Adrenal gland (tissue), 12 donors: Measurements from ENCODE around the gene RABGGTA. TPM values are rescaled to one million over a fixed set of nuclear protein-coding genes. Genes with fewer than 3 reads are reported as not detected.

ENCODE experiments used
- DNase-seq, 7 donors: peaks; one replicate each; pipeline ENCODE4 v3.0.0-alpha.2; 2019 to 2020
- H3K27ac ChIP-seq, 5 donors: fragments of 200-600 bp; sonication (generic) in 4 of 5; 1 replicate in 3 of 5; 2 replicates in 2 of 5; pipeline versions ENCODE4 v1.5.1 to v1.8.0; 2016 to 2020; ENCODE audit warnings: mild to moderate bottlenecking in 1 of 5
- H3K27me3 ChIP-seq: fragments of 200-600 bp; 2 replicates; pipeline ENCODE4 v1.8.0; 2021
- H3K36me3 ChIP-seq, 2 donors: fragments of 200-600 bp; replicated peaks in 1 of 2; 1 replicate in 1 of 2; 2 replicates in 1 of 2; pipeline versions ENCODE4 v1.5.1 to v1.8.0; 2018 to 2022
- H3K4me1 ChIP-seq, 2 donors: fragments of 200-600 bp; replicated peaks in 1 of 2; 1 replicate in 1 of 2; 2 replicates in 1 of 2; pipeline versions ENCODE4 v1.5.1 to v1.8.0; 2018 to 2021
- H3K4me3 ChIP-seq, 4 donors: fragments of 200-600 bp; sonication (generic) in 3 of 4; one replicate each; pipeline ENCODE4 v1.5.1; 2016 to 2018
- H3K9me3 ChIP-seq, 3 donors: fragments of 200-600 bp; sonication (generic) in 1 of 3; replicated peaks in 1 of 3; 1 replicate in 2 of 3; 2 replicates in 1 of 3; pipeline versions ENCODE4 v1.5.1 to v1.8.0; 2016 to 2021
- CTCF ChIP-seq, 6 experiments: fragments of 450-650 bp in 4 of 6; fragments of 200-600 bp in 2 of 6; sonication (generic) in 1 of 6; IDR thresholded peaks; 1 replicate in 5 of 6; 2 replicates in 1 of 6; pipeline versions ENCODE4 v1.5.1 to v1.8.0; 2016 to 2021; ENCODE audit warnings: antibody characterized with exemption in 6 of 6, mild to moderate bottlenecking in 2 of 6, moderate library complexity in 1 of 6
- POLR2A ChIP-seq, 2 donors: fragments of 450-650 bp; IDR thresholded peaks; one replicate each; pipeline ENCODE4 v1.6.1; 2017; ENCODE audit warnings: antibody characterized with exemption in 2 of 2, mild to moderate bottlenecking in 2 of 2, moderate library complexity in 1 of 2
- WGBS, 4 donors: extraction: QIAGEN DNeasy Blood & Tissue Kit in 2 of 4; methylation state at CpG; one replicate each; pipeline versions ENCODE4 v1.1.5 to v1.1.7; 2013 to 2017; 5-methylcytosine and 5-hydroxymethylcytosine counted together
- intact Hi-C, 2 donors: fragments of 100-400 bp; cut with DNase I; formaldehyde crosslinking; loops; one replicate each; pipeline versions ENCODE4 v1.14.1 to v1.15.0; 2022 to 2023
- polyA plus RNA-seq, 3 donors: library from polyadenylated mRNA; stranded (reverse); fragments of 200-250 nt in 2 of 3; fragments of 350-450 nt in 1 of 3; fragmentation: Illumina TruSeq in 1 of 3; extraction: RNeasy Lipid Tissue Mini Kit (QIAGEN cat#74804) in 1 of 3; gene quantifications; one replicate each; pipeline ENCODE4 v1.2.3, GENCODE V29; 2013 to 2014
- total RNA-seq, 9 donors: library from RNA; depleted of rRNA in 4 of 9; stranded (reverse); fragments of >200 nt in 4 of 9; fragments of 120-200 nt in 1 of 9; fragmentation: NEBNext Ultra II Directional in 1 of 9; extraction: Animal tissue kit (Norgen Biotek cat#: 25700) in 1 of 9; gene quantifications; one replicate each; pipeline versions ENCODE4 v1.1.0 to v1.2.4, GENCODE V29; 2013 to 2023
- donor health status: healthy with polysubstance abuse.
- donor health status: Bipolar disorder and iron deficiency.
- donor health status: DM: yes; HTN: yes; CAD: no.
- donor health status: DM: no; HTN: no; CAD: no.
- donor health status: DM: no; HTN: no; CAD: no.
- donor health status: DM: yes; HTN: yes; CAD: no.

Gene RABGGTA
- total and polyA plus RNA-seq, 12 donors = 15.7 to 124 (median 32.6) TPM

GRCh38 chr14:24315807-24316596, 44.6 kb upstream of the RABGGTA start:
- DNase-seq = peak in 4 of 7 donors; percentile 35 to 78 (median 66)
- intact Hi-C loops = no loop called here
- no peak for TF ChIP-seq POLR2A (IDR thresholded peaks at IDR 0.05)
- peak in 2 of 6 experiments; percentile 16 to 21 for TF ChIP-seq CTCF (IDR thresholded peaks at IDR 0.05)
- no peaks in the 10 kb centered on the region for H3K9me3 ChIP-seq
- H3K27ac ChIP-seq = peak overlapping the region in 1 of 5 donors; percentile 68
- no peak overlapping the region for H3K4me3 ChIP-seq
- WGBS, 4 donors = 59 to 83% (median 63%) methylated on average over 10 to 70 of the region's 70 CpGs
- H3K27me3 ChIP-seq = no peaks in the 10 kb centered on the region
- H3K36me3 ChIP-seq = no peaks in the 10 kb centered on the region
- H3K4me1 ChIP-seq = peaks cover 7 to 36% of the 10 kb centered on the region in 2 donors

- intact Hi-C loops = no loop called here
- Histone ChIP-seq H3K36me3 (no peaks in the 10 kb centered on the region), H3K4me1 (peaks cover 12 to 40% of the 10 kb centered on the region in 2 donors), H3K27me3 (no peaks in the 10 kb centered on the region), H3K4me3 (no peak overlapping the region), H3K9me3 (no peaks in the 10 kb centered on the region), H3K27ac (peak overlapping the region in 2 of 5 donors; percentile 68 to 92)
- DNase-seq = no peak
- TF ChIP-seq CTCF (IDR thresholded peaks at IDR 0.05) = no peak
- no peak for TF ChIP-seq POLR2A (IDR thresholded peaks at IDR 0.05)
- WGBS, 4 donors = 81 to 87% (median 84%) methylated on average over 9 to 10 of the region's 10 CpGs
Measured at GRCh38 chr14:24315243-24315806, 43.9 kb upstream of the RABGGTA start.

GRCh38 chr14:24314377-24315193, 43.2 kb upstream of the RABGGTA start:
- DNase-seq = no peak
- intact Hi-C loops = no loop called here
- H3K27me3 ChIP-seq = no peaks in the 10 kb centered on the region
- 46 to 68% (median 62%) methylated on average over 5 of the region's 5 CpGs for WGBS, 4 donors
- no peaks in the 10 kb centered on the region for H3K9me3 ChIP-seq
- no peak for TF ChIP-seq CTCF (IDR thresholded peaks at IDR 0.05)
- TF ChIP-seq POLR2A (IDR thresholded peaks at IDR 0.05) = no peak
- peak overlapping the region in 3 of 5 donors; percentile 9 to 92 (median 68) for H3K27ac ChIP-seq
- no peaks in the 10 kb centered on the region for H3K36me3 ChIP-seq
- no peak overlapping the region for H3K4me3 ChIP-seq
- peaks cover 19 to 48% of the 10 kb centered on the region in 2 donors for H3K4me1 ChIP-seq

GRCh38 chr14:24313913-24314312, 42.5 kb upstream of the RABGGTA start:
- DNase-seq = no peak
- intact Hi-C loops = no loop called here
- WGBS, 4 donors = 77 to 86% (median 81%) methylated on average over 2 of the region's 2 CpGs
- Histone ChIP-seq H3K9me3 (no peaks in the 10 kb centered on the region), H3K4me3 (no peak overlapping the region), H3K27ac (peak overlapping the region in 3 of 5 donors; percentile 9 to 92 (median 68)), H3K4me1 (peaks cover 20 to 54% of the 10 kb centered on the region in 2 donors), H3K27me3 (no peaks in the 10 kb centered on the region), H3K36me3 (no peaks in the 10 kb centered on the region)
- TF ChIP-seq POLR2A (IDR thresholded peaks at IDR 0.05) (no peak), CTCF (IDR thresholded peaks at IDR 0.05) (no peak)
